Activated CD4-positive, CD25-positive, alpha-beta regulatory T cell treated with anti-CD3 and anti-CD28 coated beads, Interleukin-2, amount 50 U/mL, for 72 hours (primary cell): ENCODE results near the gene YPEL3.

Source experiments
- DNase-seq: peaks from one replicate; pipeline ENCODE4 v3.0.0; 2021

YPEL3 gene

DNA sequence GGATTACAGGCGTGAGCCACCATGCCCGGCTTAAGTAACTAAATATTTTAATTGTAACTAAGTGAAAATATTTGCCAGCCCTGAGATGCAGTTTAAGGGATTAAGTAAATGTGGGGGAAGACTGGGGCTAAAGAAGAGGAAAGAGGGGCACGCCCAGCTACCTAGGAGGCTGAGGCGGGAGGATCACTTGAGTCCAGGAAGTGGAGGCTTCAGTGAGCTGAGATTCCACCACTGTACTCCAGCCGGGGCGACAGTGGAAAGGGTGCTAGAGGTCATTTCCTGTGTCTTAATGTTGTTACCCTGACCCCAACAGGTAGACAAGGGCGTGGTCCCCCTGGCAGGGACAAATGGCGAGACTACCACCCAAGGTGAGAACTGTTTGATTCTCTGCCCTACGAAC is 27.7 kb downstream of the YPEL3 start:
- no peak for DNase-seq

DNA sequence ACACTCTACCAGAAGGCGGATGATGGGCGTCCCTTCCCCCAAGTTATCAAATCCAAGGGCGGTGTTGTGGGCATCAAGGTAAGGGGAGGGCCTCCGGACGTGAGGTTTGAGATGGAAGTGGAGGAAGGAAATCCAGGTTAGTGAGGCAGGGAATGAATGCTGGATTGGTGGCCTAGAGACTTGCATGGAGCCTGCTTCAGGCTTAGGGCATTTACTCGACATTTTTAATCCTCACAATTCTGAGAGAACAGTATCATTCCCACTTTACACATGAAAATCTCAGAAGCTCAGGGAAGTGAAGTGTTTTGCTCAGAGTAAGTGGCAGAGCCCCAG is 28.5 kb downstream of the YPEL3 start:
- no peak for DNase-seq

DNA sequence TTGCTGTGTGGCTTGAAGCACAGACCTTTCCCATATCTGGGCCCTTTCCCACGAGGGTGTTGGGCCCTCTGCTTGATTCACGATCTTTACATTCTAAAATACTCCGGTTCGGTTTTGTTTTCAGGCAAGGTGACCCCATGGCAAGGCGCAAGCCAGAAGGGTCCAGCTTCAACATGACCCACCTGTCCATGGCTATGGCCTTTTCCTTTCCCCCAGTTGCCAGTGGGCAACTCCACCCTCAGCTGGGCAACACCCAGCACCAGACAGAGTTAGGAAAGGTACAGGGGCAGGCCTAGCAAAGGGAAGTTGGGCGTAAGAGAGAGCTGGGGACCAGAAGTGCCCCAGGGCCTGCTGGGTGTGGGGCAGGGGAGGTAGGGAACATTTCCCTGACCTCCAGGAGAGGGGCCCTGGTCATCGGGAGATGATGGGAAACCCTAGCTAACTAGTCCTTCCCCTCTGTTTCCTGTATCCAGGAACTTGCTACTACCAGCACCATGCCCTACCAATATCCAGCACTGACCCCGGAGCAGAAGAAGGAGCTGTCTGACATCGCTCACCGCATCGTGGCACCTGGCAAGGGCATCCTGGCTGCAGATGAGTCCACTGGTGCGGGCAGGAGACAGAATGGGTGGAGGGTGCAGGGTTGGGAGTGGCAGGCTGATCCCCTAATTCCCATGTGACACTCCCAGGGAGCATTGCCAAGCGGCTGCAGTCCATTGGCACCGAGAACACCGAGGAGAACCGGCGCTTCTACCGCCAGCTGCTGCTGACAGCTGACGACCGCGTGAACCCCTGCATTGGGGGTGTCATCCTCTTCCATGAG is 29.0 kb downstream of the YPEL3 start:
- no peak for DNase-seq

DNA sequence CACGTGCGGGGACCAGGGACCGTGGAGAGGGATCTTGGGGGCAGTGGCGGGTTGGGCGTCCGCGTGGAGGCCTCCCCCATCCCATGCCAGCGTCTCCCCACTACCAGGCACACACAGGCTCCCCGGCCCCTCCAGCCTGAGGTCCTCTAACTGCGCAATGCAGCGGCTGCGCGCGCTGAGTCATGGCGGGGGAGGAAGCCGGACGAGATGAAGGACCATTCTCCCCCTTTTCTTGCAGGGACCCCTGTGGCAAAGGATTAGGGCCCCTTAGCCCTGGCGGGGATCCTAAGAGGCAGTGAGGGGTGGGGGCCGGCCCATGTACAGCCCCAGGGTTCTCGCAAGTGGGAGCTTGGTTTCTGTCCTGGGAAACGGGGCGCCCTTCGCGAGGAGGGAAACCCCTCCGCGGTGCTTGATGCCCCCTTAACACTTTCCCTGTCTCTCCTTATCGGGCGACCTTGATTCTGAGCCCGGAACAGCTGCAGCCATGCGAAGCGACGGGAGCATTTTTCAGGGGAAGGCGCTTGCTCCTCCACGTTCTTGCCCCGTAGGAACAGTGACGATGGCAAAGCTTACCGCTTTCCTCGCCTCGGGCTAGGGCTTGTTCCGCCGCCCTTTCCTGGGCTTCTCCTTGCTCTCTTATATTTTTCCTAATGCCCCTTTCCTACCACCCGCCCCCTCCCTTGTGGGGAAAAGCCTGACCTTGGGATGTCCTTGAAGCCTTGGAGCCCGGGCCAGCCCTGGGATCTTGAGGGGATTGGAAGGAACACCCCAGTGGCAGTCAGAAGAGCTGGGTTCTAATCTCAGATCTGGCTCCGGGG is 29.9 kb downstream of the YPEL3 start:
- DNase-seq: no peak

DNA sequence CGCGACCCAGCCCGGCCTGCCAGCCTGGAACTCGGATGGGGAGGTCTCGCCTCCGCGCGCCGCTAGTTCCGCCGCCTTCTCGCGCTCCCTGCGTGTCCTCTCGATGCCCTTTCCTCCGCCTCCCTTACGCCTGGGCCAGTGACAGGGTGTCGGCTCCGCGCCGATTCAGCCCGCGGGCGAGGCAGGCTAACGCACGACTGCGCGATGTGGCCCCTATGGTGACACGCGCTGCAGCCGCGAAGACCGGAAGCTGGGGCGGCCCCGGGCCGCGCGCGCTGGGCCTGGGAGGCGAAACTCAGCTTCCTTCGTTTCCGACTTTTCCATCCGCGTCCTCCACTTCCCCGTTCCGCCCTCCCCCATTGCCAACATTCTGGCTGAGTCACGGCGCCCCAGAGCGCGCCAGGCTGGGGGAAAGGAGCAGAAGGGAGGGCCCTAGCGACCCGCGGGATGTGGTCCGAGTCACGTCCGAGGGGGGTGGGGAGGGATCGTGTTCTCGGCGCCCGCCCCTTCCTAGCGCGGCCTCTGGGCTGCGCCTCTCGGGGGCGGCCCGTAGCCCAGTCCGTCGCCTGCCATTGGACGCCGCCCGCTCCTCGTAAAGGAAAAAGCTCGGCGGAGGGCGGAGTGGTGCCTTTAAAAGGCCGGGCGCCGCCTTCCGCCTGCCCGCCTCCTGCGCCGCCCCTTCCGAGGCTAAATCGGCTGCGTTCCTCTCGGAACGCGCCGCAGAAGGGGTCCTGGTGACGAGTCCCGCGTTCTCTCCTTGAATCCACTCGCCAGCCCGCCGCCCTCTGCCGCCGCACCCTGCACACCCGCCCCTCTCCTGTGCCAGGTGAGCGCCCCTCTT is 30.7 kb downstream of the YPEL3 start, which contains the start of gene ALDOA:
TSS of gene ALDOA (plus strand) at position 659 of the 841 bp plus-strand sequence. CDS start 1,138 bp downstream, outside the sequence.
- DNase-seq: peak; percentile 95

DNA sequence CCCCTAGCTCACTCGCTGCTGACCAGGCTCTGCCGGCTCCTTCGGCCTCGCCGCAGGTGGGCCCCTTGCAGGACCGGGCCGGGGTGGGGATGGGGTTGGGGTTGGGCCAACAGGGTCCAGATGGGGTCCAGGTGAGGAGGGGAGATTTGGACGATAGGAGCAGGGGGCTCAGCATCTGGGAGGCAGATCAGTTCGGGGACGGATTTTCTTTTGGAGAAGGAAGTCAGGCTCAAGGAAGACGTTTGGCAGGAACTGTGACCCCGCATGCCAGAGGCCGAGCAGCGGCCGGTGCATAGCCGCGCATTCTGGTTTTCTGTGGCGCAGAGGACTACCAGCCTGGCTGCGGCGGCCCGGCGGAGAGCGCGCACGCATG is 31.3 kb downstream of the YPEL3 start:
- DNase-seq: no peak

DNA sequence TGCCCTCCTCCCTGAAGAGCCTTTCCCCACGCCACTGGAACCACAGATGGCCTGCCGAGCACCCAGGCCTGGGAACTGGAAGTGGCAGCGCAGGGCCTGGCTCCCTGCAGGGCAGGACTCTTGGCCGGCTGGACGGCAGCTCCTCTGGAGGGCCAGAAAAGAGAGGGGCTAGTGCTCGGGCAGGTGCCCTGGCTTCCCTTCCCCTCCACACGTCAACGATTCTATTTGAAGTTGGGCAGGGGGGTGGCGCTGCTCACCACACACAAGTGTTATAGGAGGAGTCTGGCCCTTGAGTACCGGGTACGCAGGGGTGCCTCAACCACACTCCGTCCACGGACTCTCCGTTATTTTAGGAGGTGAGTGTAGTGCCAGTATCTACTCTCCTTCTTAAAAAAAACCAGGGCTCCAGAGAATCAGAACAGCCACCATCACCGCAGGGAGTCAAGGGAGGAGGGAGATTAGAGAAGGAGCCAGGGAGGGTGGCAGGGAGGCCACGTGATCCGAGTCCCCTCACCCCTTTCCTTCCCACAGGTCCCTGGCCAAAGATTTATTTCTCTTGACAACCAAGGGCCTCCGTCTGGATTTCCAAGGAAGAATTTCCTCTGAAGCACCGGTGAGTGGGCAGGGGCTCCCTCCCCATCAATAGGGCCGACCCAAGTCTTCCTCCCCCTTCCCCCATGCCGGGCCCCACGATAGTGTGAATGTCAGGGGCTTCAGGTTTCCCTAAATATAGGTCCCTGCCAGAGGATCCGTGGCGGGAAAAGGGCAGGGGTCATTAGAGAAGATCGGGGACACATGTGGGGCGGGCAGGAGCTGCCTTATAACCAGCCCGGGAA is 31.9 kb downstream of the YPEL3 start:
- peak; percentile 67 for DNase-seq

DNA sequence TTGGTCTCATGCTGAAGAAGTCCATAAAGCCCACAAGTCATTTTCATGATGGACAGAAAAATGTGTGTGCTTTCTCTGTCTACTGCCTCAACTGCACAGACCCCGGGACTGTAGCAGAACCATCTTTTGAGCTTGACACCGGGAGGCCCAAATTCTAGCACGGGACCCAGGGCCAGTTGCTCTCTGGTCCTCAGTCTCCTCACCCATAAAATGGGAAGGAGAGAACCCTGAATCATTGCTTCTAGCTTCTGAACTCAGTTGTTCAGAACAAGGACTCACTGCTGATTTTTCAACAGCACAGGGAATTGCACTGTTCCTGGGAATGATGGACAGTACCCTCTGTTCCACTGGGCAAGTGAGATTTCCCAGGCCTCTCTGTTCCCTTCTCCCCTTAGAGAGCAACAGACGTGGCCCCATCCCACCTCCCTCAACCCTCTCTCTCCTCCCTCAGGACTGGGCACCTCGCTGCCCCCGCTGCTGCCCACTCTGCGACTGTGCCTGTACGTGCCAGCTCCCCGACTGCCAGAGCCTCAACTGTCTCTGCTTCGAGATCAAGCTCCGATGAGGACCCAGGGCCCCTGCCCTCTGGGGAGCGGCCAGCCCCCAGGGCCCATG is 32.6 kb downstream of the YPEL3 start:
- DNase-seq: no peak

DNA sequence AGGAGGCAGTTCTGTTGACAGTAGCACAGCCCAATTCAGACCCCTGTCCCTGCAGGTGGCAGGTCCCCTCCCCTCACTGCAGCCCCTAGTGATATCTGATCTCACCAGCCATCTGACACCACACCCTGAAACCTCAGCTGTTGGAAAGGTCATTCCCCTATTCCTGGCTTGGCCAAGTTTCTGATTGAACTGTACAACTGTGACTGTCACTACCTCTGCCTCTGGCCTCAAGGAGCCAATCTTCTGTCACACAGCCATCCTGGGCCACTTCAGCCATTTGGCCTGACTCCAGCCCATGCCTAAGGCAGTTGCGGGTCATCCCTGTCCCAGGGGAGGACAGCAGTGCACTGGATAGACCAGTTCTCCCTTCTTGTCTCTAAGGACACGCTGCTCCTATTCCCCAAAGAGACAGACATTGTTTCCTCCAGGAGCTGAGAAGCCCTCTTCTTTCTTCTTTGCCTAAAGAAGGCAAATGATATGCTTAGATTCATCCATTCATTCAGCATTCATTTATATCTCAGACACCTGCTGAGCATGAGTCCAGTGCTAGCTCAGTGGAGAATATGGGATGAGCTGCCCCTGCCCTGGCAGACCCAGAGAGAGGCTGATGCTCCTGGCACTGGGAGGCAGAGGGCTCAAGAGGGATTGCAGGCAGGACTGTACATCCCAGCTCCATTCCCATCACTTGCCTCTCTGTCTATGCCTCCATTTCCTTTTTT is 35.0 kb downstream of the YPEL3 start:
- no peak for DNase-seq

DNA sequence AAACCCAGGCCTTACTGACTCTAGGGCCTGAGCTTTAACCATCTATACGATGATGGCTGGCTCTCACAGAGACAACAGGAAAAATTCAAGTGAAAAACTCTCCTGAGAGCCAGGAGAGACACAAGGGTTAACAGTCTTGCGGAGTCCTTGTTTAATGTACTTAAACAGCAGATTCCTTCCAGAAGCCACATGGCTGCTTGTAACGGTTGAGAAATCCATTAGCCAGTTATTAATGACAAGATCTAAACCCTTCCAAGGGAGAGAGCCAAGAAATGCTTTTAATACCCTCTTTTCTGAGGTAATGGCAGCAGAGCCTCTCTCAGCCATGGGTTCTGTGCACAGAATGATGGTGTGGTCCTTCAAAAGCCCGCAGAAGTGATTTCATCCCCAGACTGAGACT is 35.7 kb downstream of the YPEL3 start:
- no peak for DNase-seq

DNA sequence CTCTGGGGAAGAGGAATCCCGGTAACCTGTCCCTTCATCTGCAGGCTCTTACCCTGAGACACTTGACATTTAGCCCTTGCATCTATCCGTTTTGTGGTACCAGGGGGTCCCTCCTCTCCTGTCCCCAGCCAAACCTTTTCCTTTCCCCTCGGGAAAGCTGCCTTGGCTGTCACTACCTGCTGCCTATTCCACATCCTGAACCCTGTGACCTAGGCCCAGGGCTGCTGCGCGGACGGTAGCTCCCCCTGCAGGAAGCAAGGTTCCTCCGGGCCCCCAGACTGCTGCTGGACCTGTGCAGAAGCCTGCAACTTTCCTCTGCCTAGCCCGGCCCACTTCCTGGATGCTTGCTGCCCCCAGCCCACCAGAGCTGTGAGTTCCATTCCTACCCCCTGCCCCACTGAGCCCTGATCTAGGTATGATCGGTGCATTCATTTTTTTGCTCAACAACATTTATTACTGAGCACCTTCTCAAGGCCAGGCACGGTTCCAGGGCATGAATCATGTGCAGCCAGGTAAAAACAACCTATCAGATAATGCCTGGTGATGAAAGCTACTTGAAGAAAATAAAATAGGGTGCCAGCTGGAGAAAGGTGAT is 41.0 kb downstream of the YPEL3 start:
- DNase-seq: peak; percentile 48

DNA sequence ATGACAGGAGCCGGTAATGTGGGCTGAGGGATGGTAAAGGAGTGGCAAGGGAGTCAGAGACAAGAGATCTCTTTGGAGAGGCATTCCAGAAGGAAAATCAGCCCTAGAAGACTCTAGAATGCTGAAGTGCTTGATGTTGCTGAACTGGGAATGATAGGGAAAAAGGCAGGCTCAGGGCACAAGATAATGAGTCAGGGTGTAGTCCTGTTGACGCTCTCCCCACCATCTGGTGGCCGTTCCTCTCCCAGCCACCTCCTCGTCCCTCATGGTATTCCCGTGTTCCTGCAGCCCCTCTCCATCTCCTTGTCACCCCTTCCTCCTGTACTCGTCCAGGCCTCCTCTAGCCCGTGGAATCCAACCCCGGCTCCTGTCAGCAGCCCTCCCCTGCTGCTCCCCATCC is 41.6 kb downstream of the YPEL3 start:
- DNase-seq: no peak

DNA sequence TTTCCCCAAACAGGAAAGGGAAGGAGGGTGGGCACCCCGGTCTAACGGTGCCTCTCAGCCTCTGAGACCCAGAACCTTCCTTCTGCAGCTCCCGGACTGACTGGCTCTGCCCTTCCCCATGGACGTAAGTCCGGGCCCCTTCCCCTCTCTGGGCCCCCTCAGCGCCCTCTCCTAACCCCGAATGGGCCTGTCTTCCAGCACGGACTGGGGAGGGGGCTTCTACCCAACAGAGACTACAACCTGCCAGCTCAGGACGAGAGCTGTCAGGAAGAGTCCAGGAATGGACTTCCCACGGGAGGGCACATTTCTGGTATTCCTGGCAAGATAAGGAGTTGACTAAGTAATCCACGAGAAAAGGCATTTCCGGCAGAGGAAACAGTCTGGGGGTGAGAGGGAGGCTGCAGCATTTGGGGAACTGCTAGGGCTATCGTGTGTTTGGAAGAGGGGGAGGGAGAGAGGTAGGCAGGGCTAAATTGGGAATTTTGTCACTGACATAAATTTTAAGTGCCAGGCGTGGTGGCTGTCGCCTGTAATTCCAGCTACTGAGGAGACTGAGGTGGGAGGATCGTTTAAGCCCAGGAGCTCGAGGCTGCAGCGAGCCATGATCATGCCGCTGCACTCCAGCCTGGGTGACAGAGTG is 42.5 kb downstream of the YPEL3 start:
- no peak for DNase-seq

DNA sequence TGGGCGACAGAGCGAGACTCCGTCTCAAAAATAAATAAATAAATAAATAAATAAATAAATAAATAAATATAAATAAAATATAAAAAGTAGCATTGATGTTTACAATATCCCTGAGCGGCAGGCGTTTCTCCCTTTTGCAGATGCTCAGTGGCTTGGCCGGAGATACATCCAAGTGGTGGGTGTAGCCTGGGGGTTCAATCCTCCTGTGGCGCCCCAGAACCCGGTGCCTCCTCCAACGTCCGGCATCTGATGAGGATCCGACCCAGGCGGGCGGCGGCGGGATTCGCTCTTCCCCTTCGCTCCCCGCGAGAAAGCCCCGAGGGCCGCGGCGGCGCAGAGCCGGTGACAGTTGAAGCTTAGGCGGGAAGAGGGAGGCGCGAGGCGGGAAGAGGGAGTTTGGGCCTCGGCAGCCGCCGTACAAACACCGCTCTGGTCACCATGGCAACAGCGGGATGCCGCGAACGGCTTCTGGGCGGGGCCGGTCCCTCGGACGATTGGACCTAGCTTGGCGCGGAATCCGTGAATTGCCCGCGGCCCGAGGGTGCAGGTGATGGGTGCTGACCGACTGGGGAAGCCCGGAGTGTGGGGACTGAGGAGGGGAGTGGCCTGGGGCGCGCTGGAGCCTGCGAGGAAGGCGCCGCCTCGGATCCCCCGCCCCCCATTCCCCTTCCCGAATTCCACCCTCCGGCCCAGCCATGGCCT is 43.2 kb downstream of the YPEL3 start:
- DNase-seq: peak; percentile 94

DNA sequence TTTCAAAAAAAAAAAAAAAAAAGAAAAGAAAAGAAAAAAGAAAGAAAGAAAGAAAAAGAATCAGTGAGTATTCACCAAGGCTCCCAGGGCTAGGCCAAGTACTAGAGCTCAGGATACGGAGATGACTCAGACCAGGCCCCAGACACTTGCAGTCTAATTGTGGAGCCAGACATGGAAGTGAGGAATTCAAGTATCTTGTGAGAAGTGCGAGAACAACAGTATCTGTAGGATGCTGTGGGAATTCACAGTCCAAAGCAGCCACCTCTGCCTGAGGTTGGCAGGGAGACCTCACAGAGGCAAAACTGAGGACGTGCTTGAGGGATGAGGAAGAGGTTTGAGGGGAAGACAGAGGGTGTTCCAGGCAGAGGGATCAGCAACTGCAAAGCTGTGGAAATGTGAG is 44.5 kb downstream of the YPEL3 start:
- no peak for DNase-seq

DNA sequence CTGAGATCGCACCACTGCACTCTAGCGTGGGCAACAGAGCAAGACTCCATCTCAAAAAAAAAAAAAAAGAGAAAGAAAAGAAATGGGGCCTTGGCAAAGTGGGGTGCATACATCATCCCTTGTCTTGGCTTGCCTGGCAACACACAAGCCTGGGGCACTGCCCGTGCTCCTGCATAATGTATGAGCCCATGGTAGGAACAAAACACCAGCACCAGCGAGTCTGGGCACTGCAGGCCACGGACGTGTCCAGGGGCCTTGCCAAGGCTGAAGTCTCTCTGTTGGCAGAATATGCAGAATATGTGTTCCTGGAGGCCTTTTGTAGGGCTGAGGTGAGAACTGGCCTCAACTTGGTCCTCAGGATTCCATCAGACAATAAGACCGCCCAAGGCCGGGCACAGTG is 46.1 kb downstream of the YPEL3 start:
- no peak for DNase-seq

DNA sequence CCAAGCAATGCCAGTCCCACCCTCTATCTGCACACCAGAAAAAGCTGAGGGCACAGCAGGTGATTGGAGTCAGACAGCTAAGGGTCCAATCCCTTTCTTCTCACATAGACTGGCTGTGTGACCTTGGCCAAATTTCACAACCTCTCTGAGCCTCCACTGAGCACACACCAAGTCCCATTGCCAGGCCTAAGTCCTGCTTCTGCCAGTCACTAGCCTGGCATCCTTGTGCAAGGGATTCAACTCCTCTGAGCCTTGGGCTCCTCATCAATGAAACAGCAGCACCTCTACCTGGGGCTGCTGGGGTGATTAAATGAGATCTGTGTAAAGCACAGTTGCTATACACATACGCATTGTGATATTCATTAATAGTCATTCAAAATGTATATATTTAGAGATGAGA is 49.4 kb downstream of the YPEL3 start:
- DNase-seq: no peak

DNA sequence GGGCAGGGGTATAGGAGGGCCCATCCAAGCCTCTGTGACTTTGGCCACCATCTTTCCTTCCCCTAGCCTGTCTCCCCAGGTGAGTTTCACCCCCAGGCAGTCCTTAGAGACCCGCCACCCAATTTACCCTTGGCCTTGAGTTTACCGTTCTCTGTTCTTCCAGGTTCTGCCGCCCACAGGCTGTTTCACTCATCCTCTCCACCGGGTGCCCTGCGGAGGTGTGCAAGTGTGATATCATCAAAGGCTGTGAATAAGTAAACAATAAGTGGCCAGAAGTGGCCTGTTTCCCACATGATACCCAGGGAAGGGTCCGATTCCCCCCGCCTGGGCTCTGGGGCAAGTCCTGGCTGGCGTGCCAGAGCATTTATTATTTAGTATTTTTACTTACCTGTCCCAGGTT is 49.8 kb downstream of the YPEL3 start:
- no peak for DNase-seq
